ENCODE results near the gene LMO3. TPM values are rescaled to one million over a fixed set of nuclear protein-coding genes. Genes with fewer than 3 reads are reported as not detected.

The LMO3 gene
- total and polyA plus RNA-seq, 2 of the 4 experiments (the other 2 are of a cell fraction) = 0.54 to 0.84 TPM

DNA sequence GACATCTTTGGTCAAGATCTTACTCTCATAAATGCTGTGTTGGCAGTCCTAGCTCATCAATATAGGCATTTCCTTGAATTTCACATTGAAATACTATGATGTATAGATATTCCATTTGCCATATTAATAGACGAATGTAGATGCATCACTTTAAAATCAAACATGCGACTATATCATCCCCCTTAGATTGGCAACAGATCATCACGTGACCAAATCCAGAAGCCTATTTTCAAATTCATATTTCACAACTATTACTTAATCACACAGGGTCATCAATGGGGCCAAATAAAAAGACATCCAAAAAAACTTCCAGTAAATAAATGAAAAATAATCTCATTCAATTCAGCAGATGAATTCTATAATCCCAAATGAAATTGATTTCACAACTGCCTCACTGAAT lies 15.3 kb downstream of the LMO3 start:
- no peak overlapping the region for H2AK9ac ChIP-seq (replicated peaks; ENCODE audit: low read depth, low read length, poor library complexity)
- H3K23ac ChIP-seq (ENCODE audit: low read depth, low read length) = no peak overlapping the region
- no peak overlapping the region for H3K18ac ChIP-seq (ENCODE audit: low read depth, low read length)
- H3K4me2 ChIP-seq (ENCODE audit: low read depth, low read length) = no peak overlapping the region
- ChIA-PET POLR2A (ENCODE audit: unreplicated experiment) (no interaction called here), CTCF (no interaction called here)
- H3K79me1 ChIP-seq (ENCODE audit: low read depth in 1 of 2, low read length in 2 of 2) = no peaks in the 10 kb centered on the region
- H2BK5ac ChIP-seq (ENCODE audit: low read depth, low read length, poor library complexity, severe bottlenecking) = no peak overlapping the region
- TF ChIP-seq CHD1 (IDR thresholded peaks at IDR 0.05; ENCODE audit: low read depth, low read length) = no peak
- TF ChIP-seq MAFK (IDR thresholded peaks at IDR 0.05; ENCODE audit: low read depth, low read length) = 0 out of 2 replicates have a peak, but pooled peaks have one; percentile 14
- in situ Hi-C loops (cut with MboI; ENCODE audit: low sequenced_read_pairs) = no loop called here
- H3K4me3 ChIP-seq (ENCODE audit: insufficient read depth, low read depth, low read length) = no peak overlapping the region
- no peak overlapping the region for H2AK5ac ChIP-seq (ENCODE audit: low read depth, low read length)
- no peaks in the 10 kb centered on the region for H3K9me1 ChIP-seq (ENCODE audit: insufficient read depth, low read length)
- no peak for DNase-seq
- no peak overlapping the region for H4K5ac ChIP-seq (ENCODE audit: low read depth, low read length)
- H2BK15ac ChIP-seq (ENCODE audit: low read depth, low read length) = no peak overlapping the region
- no peaks in the 10 kb centered on the region for H3K4me1 ChIP-seq (ENCODE audit: control insufficient read depth, insufficient read depth, low read length)
- H4K8ac ChIP-seq (ENCODE audit: low read depth in 2 of 2, low read length in 2 of 2) = no peak overlapping the region
- H3K27ac ChIP-seq (ENCODE audit: insufficient read depth, low read length) = no peak overlapping the region
- H3K9ac ChIP-seq (ENCODE audit: low read depth, low read length) = no peak overlapping the region
- H3K4ac ChIP-seq (ENCODE audit: low read depth, low read length) = no peak overlapping the region
- no peaks in the 10 kb centered on the region for H3K9me3 ChIP-seq (ENCODE audit: control insufficient read depth, insufficient read depth, low read length)
- H3K56ac ChIP-seq (ENCODE audit: extremely low read depth, insufficient read depth, low read length) = no peak overlapping the region
- dilution Hi-C loops (cut with HindIII; ENCODE audit: low sequenced_read_pairs, unreplicated experiment) = no loop called here
- no peaks in the 10 kb centered on the region for H4K20me1 ChIP-seq (ENCODE audit: insufficient read depth, low read length)
- H2BK20ac ChIP-seq (ENCODE audit: low read depth, low read length) = no peak overlapping the region
- H3K36me3 ChIP-seq (ENCODE audit: control insufficient read depth, insufficient read depth, low read length) = no peaks in the 10 kb centered on the region
- no peak for ATAC-seq (ENCODE audit: low read depth)
- BruUV-seq (replicated peaks) = no TSS peak
- no peak overlapping the region for H4K91ac ChIP-seq (ENCODE audit: insufficient read depth, low read depth, low read length)
- H3K27me3 ChIP-seq (ENCODE audit: control insufficient read depth, insufficient read depth, low read length) = no peaks in the 10 kb centered on the region
- H2BK120ac ChIP-seq (ENCODE audit: low read depth, low read length) = no peak overlapping the region
- 87% methylated on average over 3 of the region's 3 CpGs; no CpG with 5 or more reads in 1 of the 2 experiments for WGBS, 2 experiments (ENCODE audit: extremely low coverage in 2 of 2, insufficient read length in 1 of 2)
- no peak overlapping the region for H3K14ac ChIP-seq (replicated peaks; ENCODE audit: low read depth, low read length)
- no peak overlapping the region for H2AFZ ChIP-seq (replicated peaks; ENCODE audit: low read length, poor library complexity)
- intact Hi-C loops (cut with micrococcal nuclease) = no loop called here
